ENCODE measurements around the gene TIMMDC1.

GRCh38 chr3:119497820-119498185 is 544 bp upstream of the TIMMDC1 start:
- TF ChIP-seq, protein P1, sequence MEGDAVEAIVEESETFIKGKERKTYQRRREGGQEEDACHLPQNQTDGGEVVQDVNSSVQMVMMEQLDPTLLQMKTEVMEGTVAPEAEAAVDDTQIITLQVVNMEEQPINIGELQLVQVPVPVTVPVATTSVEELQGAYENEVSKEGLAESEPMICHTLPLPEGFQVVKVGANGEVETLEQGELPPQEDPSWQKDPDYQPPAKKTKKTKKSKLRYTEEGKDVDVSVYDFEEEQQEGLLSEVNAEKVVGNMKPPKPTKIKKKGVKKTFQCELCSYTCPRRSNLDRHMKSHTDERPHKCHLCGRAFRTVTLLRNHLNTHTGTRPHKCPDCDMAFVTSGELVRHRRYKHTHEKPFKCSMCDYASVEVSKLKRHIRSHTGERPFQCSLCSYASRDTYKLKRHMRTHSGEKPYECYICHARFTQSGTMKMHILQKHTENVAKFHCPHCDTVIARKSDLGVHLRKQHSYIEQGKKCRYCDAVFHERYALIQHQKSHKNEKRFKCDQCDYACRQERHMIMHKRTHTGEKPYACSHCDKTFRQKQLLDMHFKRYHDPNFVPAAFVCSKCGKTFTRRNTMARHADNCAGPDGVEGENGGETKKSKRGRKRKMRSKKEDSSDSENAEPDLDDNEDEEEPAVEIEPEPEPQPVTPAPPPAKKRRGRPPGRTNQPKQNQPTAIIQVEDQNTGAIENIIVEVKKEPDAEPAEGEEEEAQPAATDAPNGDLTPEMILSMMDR (IDR thresholded peaks at IDR 0.05), result no peak
- no peak for TF ChIP-seq POLR2A (IDR thresholded peaks at IDR 0.05)
